PC-9 (cell line): Measurements from ENCODE around the gene CELF4. TPM values are rescaled to one million over a fixed set of nuclear protein-coding genes. Genes with fewer than 3 reads are reported as not detected.

ENCODE experiments used
- BruUV-seq: library from RNA; stranded (reverse); fragments of 400-500 nt; replicated peaks from 2 replicates; lab custom pipeline; 2021; lab: Mats Ljungman, UMichigan
- CTCF ChIA-PET: fragments of 300-600 bp; sonication (Branson Sonifier 250); formaldehyde crosslinking; loops from one replicate; lab custom pipeline; 2022; ENCODE audit warnings: antibody characterized with exemption; lab: Charles Lee
- POLR2A ChIA-PET: fragments of 300-600 bp; sonication (Branson Sonifier 250); formaldehyde crosslinking; loops from one replicate; lab custom pipeline; 2022; ENCODE audit warnings: antibody characterized with exemption; ENCODE audit not compliant: unreplicated experiment; lab: Charles Lee
- DNase-seq, 2 experiments: peaks; one replicate each; pipeline versions ENCODE4 v3.0.0 to v3.0.0-alpha.2; 2015 to 2022; ENCODE audit warnings: mixed read lengths in 1 of 2
- H2AFZ ChIP-seq: fragments of 200-600 bp; sonication (generic); 2 replicates; pipeline ENCODE4 v1.8.1; 2017; ENCODE audit warnings: antibody characterized with exemption
- H3F3A ChIP-seq: fragments of 200-600 bp; sonication (generic); 2 replicates; pipeline ENCODE4 v1.8.1; 2017; ENCODE audit warnings: antibody characterized with exemption, mild to moderate bottlenecking, low read depth; ENCODE audit not compliant: insufficient read depth
- H3K27ac ChIP-seq: fragments of 200-600 bp; sonication (generic); 2 replicates; pipeline ENCODE4 v1.6.1; 2016; ENCODE audit warnings: mixed run types
- H3K27me3 ChIP-seq: fragments of 200-600 bp; sonication (generic); 2 replicates; pipeline ENCODE4 v1.6.1; 2016; ENCODE audit warnings: low read depth, mixed run types; ENCODE audit not compliant: insufficient read depth
- H3K36me3 ChIP-seq: fragments of 200-600 bp; sonication (generic); 2 replicates; pipeline ENCODE4 v1.6.1; 2016; ENCODE audit warnings: low read depth, mixed run types
- H3K4me1 ChIP-seq: fragments of 200-600 bp; sonication (generic); replicated peaks from 2 replicates; pipeline ENCODE4 v1.6.1; 2016; ENCODE audit warnings: mixed run types; ENCODE audit not compliant: insufficient read depth
- H3K4me2 ChIP-seq: fragments of 200-600 bp; sonication (generic); 2 replicates; pipeline ENCODE4 v1.6.1; 2017; ENCODE audit warnings: mixed run types
- H3K4me3 ChIP-seq: fragments of 200-600 bp; sonication (generic); 2 replicates; pipeline ENCODE4 v1.6.1; 2016; ENCODE audit warnings: mixed run types
- H3K79me2 ChIP-seq: fragments of 200-600 bp; sonication (generic); 2 replicates; pipeline ENCODE4 v1.6.1; 2017; ENCODE audit warnings: low read depth, mixed run types
- H3K9me2 ChIP-seq: fragments of 200-600 bp; sonication (generic); 2 replicates; pipeline ENCODE4 v1.8.1; 2017; ENCODE audit warnings: mild to moderate bottlenecking; ENCODE audit not compliant: insufficient read depth
- H3K9me3 ChIP-seq: fragments of 200-600 bp; sonication (generic); 2 replicates; pipeline ENCODE4 v1.8.1; 2016; ENCODE audit warnings: low read depth; ENCODE audit not compliant: insufficient read depth
- H4K20me1 ChIP-seq: fragments of 200-600 bp; sonication (generic); 2 replicates; pipeline ENCODE4 v1.8.1; 2017; ENCODE audit not compliant: insufficient read depth
- CTCF ChIP-seq: fragments of 200-600 bp; sonication (generic); conservative IDR thresholded peaks from 2 replicates; pipeline ENCODE4 v1.6.1; 2017; ENCODE audit warnings: mixed run types, antibody characterized with exemption, mild to moderate bottlenecking, moderate library complexity
- EZH2 ChIP-seq: fragments of 200-600 bp; sonication (generic); IDR thresholded peaks from 2 replicates; pipeline ENCODE4 v1.8.0; 2017; ENCODE audit warnings: antibody characterized with exemption, low read depth
- intact Hi-C: fragments of 100-400 bp; cut with micrococcal nuclease; formaldehyde crosslinking; loops from one replicate; pipeline ENCODE4 v1.10.0; 2022; ENCODE audit not compliant: unreplicated experiment
- total RNA-seq: library from RNA; stranded (reverse); gene quantifications from 2 replicates; pipeline ENCODE4 v1.2.3, GENCODE V29; 2021

CELF4 gene
- total RNA-seq, 1 experiment from 2014 or later, result 1.2 TPM

- no peak overlapping the region for H3K27ac ChIP-seq
- H3K36me3 ChIP-seq, result no peaks in the 10 kb centered on the region
- H3F3A ChIP-seq, result no peaks in the 10 kb centered on the region
- H2AFZ ChIP-seq, result no peak overlapping the region
- H3K4me2 ChIP-seq, result no peak overlapping the region
- intact Hi-C loops, result no loop called here
- no peak for DNase-seq
- TF ChIP-seq EZH2, result no peak
- no peaks in the 10 kb centered on the region for H4K20me1 ChIP-seq
- H3K27me3 ChIP-seq, result no peaks in the 10 kb centered on the region
- ChIA-PET CTCF (no interaction called here), POLR2A (no interaction called here)
- no peak overlapping the region for H3K4me3 ChIP-seq
- no TSS peak for BruUV-seq
- 0 out of 2 replicates have a peak, but pooled peaks cover 6% of the 10 kb centered on the region for H3K4me1 ChIP-seq
- no peaks in the 10 kb centered on the region for H3K9me3 ChIP-seq
- H3K9me2 ChIP-seq, result no peaks in the 10 kb centered on the region
- no peaks in the 10 kb centered on the region for H3K79me2 ChIP-seq
Observed at GRCh38 chr18:37306432-37306831, 259.2 kb downstream of the CELF4 start.

- H3K9me3 ChIP-seq, result no peaks in the 10 kb centered on the region
- no peak overlapping the region for H2AFZ ChIP-seq
- H3K9me2 ChIP-seq, result no peaks in the 10 kb centered on the region
- H3K36me3 ChIP-seq, result no peaks in the 10 kb centered on the region
- H3K27me3 ChIP-seq, result no peaks in the 10 kb centered on the region
- POLR2A ChIA-PET, result no interaction called here
- TF ChIP-seq EZH2 (no peak), CTCF (no peak)
- H3K4me3 ChIP-seq, result no peak overlapping the region
- no peaks in the 10 kb centered on the region for H3K79me2 ChIP-seq
- BruUV-seq, result no TSS peak
- CTCF ChIA-PET, result no interaction called here
- H3K4me1 ChIP-seq, result 0 out of 2 replicates have a peak, but pooled peaks cover 6% of the 10 kb centered on the region
- H3K4me2 ChIP-seq, result no peak overlapping the region
- DNase-seq, result no peak
- no peaks in the 10 kb centered on the region for H4K20me1 ChIP-seq
- intact Hi-C loops, result no loop called here
- H3K27ac ChIP-seq, result no peak overlapping the region
- no peaks in the 10 kb centered on the region for H3F3A ChIP-seq
Observed at GRCh38 chr18:37305066-37305465, 260.5 kb downstream of the CELF4 start.

GRCh38 chr18:37304012-37304680, 261.5 kb downstream of the CELF4 start:
- H3K4me3 ChIP-seq, result no peak overlapping the region
- no peak overlapping the region for H2AFZ ChIP-seq
- no peaks in the 10 kb centered on the region for H3K9me2 ChIP-seq
- no peaks in the 10 kb centered on the region for H3K27me3 ChIP-seq
- TF ChIP-seq EZH2 (no peak), CTCF (no peak)
- no peaks in the 10 kb centered on the region for H3K79me2 ChIP-seq
- no peaks in the 10 kb centered on the region for H3K9me3 ChIP-seq
- DNase-seq, result no peak
- no TSS peak for BruUV-seq
- H4K20me1 ChIP-seq, result no peaks in the 10 kb centered on the region
- H3F3A ChIP-seq, result no peaks in the 10 kb centered on the region
- CTCF ChIA-PET, result no interaction called here
- POLR2A ChIA-PET, result no interaction called here
- intact Hi-C loops, result no loop called here
- no peak overlapping the region for H3K27ac ChIP-seq
- no peaks in the 10 kb centered on the region for H3K36me3 ChIP-seq
- H3K4me2 ChIP-seq, result no peak overlapping the region
- peaks cover 6% of the 10 kb centered on the region; the same call in 1 of the 2 replicates for H3K4me1 ChIP-seq

GRCh38 chr18:37303009-37303408, 262.6 kb downstream of the CELF4 start:
- H3K79me2 ChIP-seq, result no peaks in the 10 kb centered on the region
- ChIA-PET POLR2A (no interaction called here), CTCF (no interaction called here)
- H3K4me2 ChIP-seq, result no peak overlapping the region
- BruUV-seq, result no TSS peak
- H3K4me3 ChIP-seq, result no peak overlapping the region
- H4K20me1 ChIP-seq, result no peaks in the 10 kb centered on the region
- no peaks in the 10 kb centered on the region for H3K9me2 ChIP-seq
- no peak for DNase-seq
- H3K27ac ChIP-seq, result no peak overlapping the region
- H3K4me1 ChIP-seq, result peaks cover 9% of the 10 kb centered on the region; the same call in 1 of the 2 replicates
- H3K36me3 ChIP-seq, result no peaks in the 10 kb centered on the region
- intact Hi-C loops, result no loop called here
- H3K27me3 ChIP-seq, result no peaks in the 10 kb centered on the region
- no peaks in the 10 kb centered on the region for H3F3A ChIP-seq
- no peak overlapping the region for H2AFZ ChIP-seq
- no peaks in the 10 kb centered on the region for H3K9me3 ChIP-seq
- TF ChIP-seq CTCF (no peak), EZH2 (no peak)
